CD1c-positive myeloid dendritic cell (primary cell): ENCODE results near the gene UPK3BL1.
"Not testable (repeated sequence)": the region's sequence is repeated elsewhere in the genome, so short reads cannot be mapped to it uniquely, and the experiment has no call there.

Experiments used
- DNase-seq: peaks from one replicate; pipeline ENCODE4 v3.0.0-alpha.2; 2016; ENCODE audit errors: extremely low spot score

The UPK3BL1 gene, protein sequence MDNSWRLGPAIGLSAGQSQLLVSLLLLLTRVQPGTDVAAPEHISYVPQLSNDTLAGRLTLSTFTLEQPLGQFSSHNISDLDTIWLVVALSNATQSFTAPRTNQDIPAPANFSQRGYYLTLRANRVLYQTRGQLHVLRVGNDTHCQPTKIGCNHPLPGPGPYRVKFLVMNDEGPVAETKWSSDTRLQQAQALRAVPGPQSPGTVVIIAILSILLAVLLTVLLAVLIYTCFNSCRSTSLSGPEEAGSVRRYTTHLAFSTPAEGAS

DNA sequence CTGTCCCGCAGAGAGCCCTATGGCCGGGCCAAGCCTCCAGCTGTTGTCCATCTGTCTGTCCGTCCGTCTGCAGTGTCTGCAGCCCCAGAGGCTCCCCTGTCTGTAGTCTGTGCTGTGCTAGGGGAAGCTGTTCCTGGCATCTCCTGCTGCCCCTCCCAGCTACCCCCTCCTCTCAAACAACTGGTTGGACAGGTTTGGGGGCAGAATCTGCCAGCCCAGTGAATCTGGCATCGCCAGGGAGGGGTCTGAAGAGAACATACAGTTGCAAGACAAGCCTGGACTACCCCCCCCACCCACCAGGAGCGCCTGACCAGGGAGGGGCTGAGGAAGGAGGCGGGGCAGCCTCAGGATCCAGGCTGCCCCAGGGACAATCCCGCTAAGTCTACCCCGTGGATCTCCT, at the start of gene UPK3BL1:
TSS of gene UPK3BL1 (minus strand) at position 101 of the 400 bp plus-strand sequence. CDS start at position 51, 50 bp downstream.
- not testable (repeated sequence) for DNase-seq

DNA sequence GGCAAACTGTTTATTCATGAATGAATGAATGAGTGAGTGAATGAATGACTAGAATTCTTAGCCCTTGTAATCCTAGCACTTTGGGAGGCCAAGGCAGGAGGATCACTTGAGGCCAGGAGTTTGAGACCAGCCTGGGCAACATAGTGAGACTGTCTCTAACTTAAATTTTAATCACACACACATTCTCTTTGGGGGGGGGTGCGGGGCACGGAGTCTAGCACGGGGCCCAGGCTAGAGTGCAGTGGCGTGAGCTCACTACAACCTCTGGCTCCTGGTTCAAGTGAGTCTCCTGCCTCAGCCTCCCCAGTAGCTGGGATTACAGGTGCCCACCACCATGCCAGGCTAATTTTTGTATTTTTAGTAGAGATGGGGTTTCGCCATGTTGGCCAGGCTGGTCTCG, 48.0 kb upstream of the UPK3BL1 start:
- DNase-seq: not testable (repeated sequence)

DNA sequence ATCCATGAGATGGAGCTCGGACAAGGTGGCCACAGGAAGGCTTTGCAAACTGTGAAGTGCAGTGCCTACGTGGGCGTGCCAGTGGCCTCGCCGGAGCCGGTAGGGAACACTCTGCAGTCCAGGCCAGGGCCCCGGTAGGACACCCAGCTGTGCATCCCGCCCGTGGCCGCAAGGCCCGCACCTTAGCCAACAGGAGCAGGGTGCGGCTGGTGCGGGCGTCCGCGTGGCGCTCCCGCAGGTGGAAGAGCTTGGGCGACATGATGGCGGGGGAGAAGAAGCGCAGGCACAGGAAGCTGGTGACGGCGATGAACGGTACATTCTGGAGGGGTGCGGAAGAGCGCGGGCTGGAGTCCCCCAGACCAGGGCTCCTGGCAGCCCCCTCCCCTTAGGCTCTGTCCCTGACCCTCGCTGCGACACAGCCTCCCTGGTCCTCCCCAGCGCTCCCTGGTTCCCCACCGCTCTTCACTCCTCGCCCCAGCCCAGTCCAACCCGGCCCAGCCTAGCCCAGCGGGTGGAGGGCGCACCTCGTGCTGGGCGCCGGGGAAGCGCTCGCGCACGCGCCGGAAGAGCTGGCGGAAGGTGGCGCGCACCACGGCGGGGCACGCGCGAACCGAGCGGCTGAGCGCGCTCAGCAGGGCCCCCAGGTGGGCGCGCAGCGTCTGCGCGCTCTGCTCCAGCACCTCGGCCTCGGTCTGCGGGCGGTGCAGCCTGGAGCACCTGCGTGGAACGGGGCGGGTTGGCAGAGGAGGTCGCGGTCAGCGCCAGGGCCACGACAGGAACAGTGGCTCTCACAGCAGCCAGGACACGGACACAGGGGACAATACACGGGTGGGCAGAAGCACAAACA, 47.1 kb upstream of the UPK3BL1 start:
- DNase-seq: not testable (repeated sequence)

DNA sequence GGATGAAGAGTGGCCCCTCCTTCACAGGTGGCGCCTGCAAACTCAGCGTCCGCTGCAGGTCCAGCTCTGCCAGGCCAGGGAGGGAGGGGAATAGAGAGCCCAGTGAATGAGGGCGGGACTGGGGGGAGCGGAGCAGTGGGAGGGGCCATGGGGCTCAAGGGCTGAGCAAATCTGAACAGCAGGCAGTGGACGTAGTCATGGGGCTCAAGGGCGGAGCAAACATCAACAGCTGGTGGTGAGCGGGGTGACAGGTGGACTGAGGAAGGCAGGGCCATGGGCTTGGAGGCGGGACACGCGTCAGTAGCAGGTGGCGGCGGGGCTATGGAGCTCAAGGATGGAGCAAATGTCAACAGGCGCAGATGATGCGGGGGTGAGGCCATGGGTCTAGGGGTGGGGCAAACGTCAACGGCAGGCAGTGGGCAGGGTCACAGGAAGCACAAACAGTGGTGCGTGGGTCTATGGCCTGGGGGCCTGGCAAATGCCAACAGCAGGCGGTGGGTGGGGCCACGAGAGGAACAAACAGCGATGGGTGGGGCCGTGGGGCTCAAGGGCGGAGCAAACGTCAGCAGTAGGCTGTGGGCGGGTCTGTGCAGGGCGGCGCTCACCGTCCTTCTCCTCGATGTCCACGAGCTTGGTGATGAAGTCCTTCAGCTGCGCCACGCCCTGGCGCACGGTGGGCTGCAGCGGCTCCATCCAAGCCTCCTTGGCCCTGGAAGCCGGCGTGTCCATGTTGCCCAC, 45.9 kb upstream of the UPK3BL1 start:
- not testable (repeated sequence) for DNase-seq

DNA sequence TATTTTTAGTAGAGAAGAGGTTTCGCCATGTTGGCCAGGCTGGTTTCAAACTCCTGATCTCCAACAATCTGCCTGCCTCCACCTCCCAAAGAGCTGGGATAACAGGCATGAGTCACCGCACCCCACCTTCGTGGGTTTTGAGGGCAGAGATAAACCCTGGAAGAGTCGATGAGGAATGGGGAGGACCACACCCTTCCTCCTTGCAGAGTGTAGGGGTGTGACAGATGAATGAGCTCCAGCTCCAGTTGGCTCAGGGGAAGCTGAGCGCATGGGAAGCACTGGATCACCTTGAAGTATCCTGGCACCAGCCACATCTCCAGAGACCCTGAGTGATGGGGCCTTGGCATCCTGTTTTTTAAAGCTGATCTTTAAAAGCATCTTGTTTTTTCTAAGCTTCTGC, 40.0 kb upstream of the UPK3BL1 start:
- DNase-seq: not testable (repeated sequence)

DNA sequence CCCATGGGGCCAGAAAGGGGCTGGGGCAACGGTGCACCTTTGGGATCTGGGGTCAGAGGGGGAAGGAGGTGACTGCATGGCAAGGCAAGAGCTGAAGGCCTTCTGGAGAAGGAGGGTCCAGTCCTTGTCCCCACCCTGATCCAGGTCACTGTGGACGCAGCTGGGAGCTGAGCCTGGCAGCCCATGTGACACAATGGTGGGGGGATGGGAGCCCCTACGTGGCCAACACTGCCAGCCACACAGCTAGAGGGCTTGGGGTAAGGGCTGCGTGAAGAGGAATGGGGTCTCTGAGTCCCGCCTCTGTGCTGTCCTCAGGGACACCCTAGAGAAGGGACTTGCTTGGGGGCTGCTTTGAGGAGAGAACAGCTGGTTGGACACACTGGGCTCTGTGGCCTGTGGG, 38.2 kb upstream of the UPK3BL1 start:
- not testable (repeated sequence) for DNase-seq

DNA sequence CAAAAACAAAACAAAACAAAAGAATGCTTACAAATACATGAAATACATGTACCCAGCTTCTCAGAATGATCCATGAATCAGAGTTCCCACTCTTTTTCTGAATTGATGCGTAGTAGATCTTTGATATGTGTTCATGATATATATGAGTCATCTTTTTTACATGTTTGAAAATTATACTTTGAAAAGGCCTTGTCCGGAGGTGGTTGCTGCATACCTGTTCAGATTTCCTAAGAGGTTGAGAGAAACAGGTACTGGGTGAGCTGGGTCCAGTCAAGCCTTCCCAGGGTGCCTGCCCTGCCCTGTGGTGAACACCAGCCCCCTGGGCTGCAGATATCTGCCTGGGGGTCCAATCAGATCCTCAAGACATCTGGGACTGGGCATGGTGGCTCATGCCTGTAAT, 33.0 kb upstream of the UPK3BL1 start:
- not testable (repeated sequence) for DNase-seq

DNA sequence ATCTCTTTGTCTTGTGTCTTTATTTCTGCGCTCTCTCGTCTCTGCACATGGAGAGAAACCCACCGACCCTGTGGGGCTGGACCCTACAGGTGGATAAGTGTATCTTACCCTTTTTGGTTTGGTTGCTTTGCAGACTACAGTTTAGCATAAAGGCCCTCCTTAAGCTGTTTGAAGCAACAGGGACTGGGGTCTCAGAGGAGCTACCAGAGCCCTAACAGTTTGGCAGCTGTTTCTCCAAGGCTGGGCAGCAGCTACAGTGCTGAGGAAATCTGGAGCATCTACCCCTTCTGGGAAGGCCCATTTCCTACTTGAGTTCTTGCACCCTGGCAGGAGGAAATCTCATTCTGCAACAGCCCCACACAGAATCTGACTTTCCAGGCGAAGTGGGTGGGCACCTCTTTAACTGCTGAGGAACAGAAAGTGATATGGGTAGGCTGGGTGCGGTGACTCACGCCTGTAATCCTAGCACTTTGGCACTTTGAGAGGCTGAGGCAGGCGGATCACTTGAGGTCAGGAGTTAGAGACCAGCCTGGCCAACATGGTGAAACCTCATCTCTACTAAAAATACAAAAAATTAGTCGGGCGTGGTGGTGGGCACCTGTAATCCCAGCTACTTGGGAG, 31.0 kb upstream of the UPK3BL1 start:
- not testable (repeated sequence) for DNase-seq

DNA sequence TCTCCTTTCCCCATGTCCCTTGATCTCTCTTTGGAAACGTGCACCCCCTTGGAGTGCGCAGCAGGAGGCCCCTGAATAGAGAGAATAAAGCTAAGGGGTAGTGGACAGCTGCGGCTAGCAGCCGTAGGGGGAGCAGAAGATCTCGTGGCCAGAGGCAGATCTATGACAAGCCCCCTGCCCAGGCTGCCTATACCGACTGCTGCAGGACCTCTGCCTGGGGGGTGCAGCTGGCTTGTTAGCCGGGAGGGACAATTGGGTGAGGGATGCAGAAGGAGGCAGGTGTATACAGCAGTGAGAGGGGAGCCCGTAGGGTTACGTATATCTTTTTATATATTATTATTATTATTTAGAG, 29.3 kb upstream of the UPK3BL1 start:
- DNase-seq: not testable (repeated sequence)

DNA sequence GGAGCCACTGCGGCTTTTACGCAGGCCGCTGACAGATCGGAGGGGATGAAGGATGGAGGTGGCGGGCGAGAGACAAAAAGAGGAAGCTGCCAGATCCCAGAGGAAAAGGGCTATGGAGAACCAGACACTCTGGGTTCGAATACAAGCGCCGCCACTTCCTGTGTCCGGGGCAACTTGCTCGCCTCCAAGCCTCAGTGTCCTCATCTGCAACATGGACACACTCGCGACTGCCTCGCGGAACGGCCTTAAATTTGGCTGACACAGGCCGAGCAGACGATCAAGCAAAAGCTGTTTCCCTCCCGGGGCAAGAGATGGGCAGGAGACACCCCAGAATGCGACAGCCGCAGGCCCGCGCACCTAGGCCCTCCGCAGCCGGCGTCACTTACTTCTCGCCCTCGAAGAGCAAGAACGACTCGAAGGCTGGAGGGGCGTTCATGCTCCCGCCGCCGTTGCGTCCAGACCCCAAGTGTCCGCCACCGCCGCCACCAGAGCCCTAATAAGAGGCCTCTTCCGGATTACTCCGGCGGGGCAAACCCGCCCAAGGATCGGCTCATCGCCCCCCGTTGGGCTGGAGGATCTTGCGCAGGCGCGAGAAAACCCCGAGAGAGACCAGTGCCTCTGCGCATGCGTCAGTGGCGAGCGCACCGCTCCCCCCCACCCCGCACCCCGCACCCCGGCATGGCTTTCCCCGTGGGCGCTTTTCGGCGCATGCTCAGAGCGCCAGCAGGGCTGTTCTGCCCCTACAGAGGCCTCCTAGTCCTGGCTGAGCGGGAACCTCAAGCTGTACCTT, 28.8 kb upstream of the UPK3BL1 start, which contains the start of gene POLR2J2:
TSS of gene POLR2J2 (minus strand) at position 498 of the 790 bp plus-strand sequence. CDS start at position 436, 62 bp downstream.
- not testable (repeated sequence) for DNase-seq

DNA sequence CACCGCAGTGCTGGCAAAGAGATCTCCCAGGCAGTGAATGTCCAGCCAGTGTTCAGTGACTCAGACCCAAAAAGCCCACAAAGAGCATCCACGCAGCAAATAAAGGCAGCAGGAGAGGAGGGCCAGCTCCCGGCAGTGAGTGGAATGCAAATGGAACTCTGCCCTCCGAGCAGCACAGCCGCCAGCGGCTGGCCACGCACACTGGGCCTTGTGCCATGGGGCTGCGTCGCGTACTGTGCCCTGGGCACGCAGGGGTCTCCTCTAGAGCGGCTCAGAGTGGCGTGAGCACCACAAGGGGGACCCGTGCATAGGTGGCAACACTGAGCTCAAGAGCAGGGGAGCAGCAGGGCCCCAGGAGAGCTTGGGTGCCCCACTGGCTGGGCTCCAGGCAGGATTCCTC, 24.9 kb upstream of the UPK3BL1 start:
- DNase-seq: not testable (repeated sequence)

DNA sequence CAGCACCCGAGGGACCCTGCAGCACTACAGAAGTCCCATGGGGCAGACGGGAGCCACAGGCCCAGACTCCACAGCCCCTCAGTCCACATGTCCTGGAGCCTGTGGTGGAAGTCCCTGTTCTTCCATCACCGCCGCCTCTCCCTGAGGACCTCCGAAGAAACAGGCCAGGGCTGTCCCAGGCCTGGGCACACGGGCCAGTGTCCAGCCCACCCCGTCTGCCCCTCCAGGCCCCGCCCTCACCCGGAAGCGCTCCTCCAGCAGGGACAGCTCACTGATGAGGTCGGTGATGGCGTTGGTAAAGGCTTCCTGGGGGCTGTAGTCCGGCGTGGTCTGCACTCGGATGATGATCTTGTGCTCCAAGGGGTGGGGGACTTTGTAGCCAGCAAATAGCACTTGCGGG, 24.3 kb upstream of the UPK3BL1 start:
- not testable (repeated sequence) for DNase-seq

DNA sequence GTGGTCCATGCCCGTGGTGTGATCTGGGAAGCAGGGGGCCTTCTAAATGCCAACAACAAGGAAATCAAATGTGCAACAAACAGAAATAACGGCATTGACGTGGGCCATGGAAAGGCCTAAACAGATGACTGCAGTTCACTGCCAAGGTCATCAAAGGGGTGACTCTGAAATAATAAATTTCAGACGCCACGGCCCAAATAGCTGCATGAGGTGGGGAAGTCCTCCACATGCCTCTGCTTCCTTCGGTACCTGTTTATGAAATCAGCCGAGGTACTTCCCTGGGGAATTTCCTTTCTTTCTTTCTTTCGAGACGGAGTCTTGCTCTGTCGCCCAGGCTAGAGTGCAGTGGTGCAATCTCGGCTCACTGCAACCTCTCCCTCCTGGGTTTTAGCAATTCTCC, 22.2 kb upstream of the UPK3BL1 start:
- DNase-seq: not testable (repeated sequence)

DNA sequence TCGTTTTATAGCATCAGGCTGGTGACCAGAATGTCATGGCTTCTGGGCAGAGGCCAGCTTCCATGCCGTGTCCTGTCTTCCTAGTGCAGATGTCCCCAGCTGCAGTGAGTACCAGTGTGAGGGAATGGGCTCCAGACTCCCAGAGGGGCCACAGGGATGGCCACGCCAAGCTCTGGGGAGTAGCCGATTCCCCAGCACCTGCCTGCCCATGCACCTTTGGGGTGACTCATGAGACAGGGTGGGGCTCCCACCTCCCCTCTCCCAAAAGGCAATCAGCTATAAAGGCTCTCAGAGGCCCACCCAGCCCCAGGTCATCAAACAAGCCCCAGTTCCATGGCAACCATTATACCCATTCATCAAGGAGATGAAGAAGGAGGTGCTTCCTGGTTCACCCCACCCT, 7.3 kb upstream of the UPK3BL1 start, which contains the start of gene SPDYE2B:
TSS of gene SPDYE2B (plus strand) at position 396 of the 400 bp plus-strand sequence. CDS start 2,030 bp downstream, outside the sequence.
- DNase-seq: not testable (repeated sequence)

DNA sequence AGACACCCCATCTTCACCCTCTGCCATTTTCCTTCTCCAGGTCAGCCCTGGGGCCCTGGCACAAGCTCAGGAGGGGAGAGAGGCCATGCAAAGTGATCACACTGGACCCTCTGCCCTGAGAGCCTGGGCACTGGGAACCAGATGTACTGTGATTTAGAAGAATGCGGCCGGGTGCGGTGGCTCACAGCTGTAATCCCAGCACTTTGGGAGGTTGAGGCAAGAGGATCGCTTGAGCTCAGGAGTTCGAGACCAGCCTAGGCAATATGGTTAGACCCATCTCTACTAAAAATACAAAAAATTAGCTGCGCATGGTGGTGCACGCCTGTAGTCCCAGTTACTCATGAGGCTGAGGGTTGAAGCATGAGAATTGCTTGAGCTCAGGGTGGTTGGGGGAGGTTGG, 5.2 kb upstream of the UPK3BL1 start:
- DNase-seq: not testable (repeated sequence)

DNA sequence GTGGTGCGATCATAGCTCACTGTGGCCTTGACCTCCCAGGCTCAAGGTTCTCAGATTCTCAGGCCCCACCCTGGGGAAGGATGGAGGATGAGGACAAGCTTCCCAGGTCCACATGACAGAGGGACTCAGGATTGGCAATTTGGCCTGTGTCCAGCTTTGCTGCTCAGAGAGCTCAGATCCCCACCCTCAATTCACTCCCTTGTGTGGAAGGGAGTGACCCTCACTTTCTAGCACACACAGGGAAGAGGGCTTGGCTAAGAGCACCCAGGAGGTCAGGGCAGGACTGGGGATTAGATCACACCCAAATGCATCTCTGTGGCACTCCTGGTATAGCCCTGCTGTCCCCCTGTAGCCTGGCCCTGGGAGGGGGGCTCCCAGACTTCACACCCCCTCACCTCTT, 813 bp upstream of the UPK3BL1 start:
- not testable (repeated sequence) for DNase-seq

DNA sequence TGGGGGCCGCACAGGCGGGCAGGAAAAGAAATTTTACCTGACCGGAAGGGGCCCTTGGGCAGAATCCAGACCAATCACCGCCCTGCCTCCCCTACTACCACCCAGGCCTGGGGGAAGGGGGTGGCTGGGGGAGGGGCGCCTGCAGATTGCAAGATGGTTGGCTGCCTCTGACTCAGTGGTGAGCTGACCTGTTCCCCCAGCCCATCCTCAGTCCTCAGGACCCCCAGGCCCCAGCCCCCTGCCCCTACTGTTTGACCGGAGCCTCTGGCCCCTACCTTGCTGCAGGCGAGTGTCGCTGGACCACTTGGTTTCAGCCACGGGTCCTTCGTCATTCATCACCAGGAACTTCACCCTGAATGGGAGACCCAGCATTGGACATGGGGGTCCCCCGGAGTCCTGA, 3.7 kb downstream of the UPK3BL1 start:
- not testable (repeated sequence) for DNase-seq

DNA sequence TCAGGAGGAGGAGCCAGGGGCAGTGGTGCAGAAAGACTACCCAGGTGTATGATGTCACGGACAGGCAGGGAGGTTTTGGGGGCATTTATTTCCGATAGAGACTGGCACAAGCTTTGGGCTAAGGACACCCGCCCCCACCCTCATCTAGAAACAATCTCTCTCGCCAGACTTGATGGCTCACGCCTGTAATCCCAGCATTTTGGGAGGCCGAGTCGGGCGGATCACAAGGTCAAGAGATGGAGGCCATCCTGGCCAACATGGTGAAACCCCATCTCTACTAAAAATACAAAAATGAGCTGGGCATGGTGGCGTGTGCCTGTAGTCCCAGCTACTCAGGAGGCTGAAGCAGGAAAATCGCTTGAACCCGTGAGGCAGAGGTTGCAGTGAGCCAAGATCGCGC, 5.6 kb downstream of the UPK3BL1 start:
- not testable (repeated sequence) for DNase-seq

DNA sequence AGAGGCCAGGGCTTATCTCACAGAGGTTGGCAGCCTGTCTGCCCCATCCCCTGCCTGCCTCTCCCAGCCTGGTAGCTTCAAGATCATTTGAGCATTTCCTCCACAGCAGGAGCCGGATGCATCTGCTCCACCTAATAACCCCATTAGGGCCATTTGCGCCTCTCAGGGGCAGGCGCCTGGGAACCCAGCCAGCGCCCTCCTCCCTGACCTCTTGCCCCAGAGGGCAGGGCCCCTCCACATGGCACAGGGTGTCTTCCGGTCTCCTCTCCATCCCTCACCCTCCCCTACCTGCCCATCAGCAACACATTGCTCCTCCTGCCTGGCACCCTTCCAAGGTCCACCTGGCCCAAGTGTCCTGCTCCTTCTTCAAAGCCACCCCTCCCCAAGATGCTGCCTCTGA, 7.2 kb downstream of the UPK3BL1 start:
- DNase-seq: not testable (repeated sequence)

DNA sequence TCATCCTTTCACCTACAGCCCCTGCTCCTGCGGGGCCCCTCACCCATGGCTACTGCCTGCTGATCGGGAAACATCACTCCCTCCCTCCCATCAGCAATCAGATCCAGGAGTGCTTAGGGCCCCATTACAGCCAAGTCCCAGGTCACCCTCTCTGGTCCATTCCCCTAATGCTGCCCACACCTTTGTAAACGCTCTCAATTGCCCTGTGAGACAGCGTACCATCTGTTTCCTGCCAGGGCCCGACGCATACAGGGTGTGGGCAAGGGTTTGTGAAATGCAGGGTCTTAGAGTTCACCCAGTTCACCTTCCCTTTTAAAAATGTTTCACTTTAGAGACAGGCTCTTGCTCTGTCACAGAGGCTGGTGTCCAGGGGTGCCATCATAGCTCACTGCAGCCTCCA, 8.3 kb downstream of the UPK3BL1 start:
- DNase-seq: not testable (repeated sequence)

DNA sequence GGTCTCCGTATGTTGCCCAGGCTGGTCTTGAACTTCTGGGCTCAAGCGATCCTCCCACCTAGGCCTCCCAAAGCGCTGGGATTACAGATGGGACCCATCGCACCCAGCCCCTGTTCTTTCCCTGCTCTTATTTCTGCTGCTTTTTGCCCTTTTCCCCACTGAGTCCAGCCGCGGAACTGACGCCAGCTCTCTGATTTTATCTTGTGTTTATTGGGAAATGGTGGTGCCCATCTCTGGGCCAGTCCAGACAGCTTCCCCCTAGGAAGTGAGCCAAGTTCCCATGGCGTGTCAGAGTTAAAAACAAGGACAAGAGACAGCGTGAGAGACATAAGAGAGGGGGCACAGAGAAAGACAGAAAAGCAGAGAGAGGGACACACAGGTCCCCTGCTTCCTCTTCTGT, 12.0 kb downstream of the UPK3BL1 start:
- not testable (repeated sequence) for DNase-seq
